HFFc6 (cell line): ENCODE data around the gene FAHD1. TPM values are rescaled to one million over a fixed set of nuclear protein-coding genes. Genes with fewer than 3 reads are reported as not detected.

ENCODE experiments used
- DNase-seq: peaks from one replicate; pipeline ENCODE4 v3.0.0-alpha.2; 2018
- H3K27ac Mint-ChIP-seq: 2 replicates; pipeline ENCODE4 v1.8.0; 2020; ENCODE audit warnings: mild to moderate bottlenecking, mixed read lengths
- H3K27me3 Mint-ChIP-seq: 2 replicates; pipeline ENCODE4 v1.8.0; 2021; ENCODE audit warnings: mild to moderate bottlenecking, moderate library complexity, mixed read lengths; ENCODE audit not compliant: insufficient read depth
- H3K36me3 Mint-ChIP-seq: 2 replicates; pipeline ENCODE4 v1.8.0; 2021; ENCODE audit warnings: low read depth, mixed read lengths
- H3K4me1 Mint-ChIP-seq: 2 replicates; pipeline ENCODE4 v1.8.0; 2020; ENCODE audit warnings: low read depth, mixed read lengths
- H3K4me3 Mint-ChIP-seq: 2 replicates; pipeline ENCODE4 v1.8.0; 2020; ENCODE audit warnings: mild to moderate bottlenecking, moderate library complexity, mixed read lengths
- H3K9me3 Mint-ChIP-seq: 2 replicates; pipeline ENCODE4 v1.8.0; 2020; ENCODE audit warnings: mild to moderate bottlenecking, mixed read lengths
- CTCF ChIP-seq: fragments of 200-600 bp; sonication (generic); IDR thresholded peaks from 2 replicates; pipeline ENCODE4 v1.5.0; 2021; ENCODE audit warnings: antibody characterized with exemption, mild to moderate bottlenecking
- total RNA-seq, 6 experiments: library from RNA; stranded (reverse); fragmentation: NEBNext Ultra II Directional; extraction: Animal tissue kit (Norgen Biotek cat#: 25700); gene quantifications; 2 replicates in 1 of 6; 3 replicates in 5 of 6; pipeline ENCODE4 v1.2.3, GENCODE V29; 2021

FAHD1 gene
- total RNA-seq, 6 experiments from 2014 or later = 29.4 to 40.7 (median 31.2) TPM

DNA sequence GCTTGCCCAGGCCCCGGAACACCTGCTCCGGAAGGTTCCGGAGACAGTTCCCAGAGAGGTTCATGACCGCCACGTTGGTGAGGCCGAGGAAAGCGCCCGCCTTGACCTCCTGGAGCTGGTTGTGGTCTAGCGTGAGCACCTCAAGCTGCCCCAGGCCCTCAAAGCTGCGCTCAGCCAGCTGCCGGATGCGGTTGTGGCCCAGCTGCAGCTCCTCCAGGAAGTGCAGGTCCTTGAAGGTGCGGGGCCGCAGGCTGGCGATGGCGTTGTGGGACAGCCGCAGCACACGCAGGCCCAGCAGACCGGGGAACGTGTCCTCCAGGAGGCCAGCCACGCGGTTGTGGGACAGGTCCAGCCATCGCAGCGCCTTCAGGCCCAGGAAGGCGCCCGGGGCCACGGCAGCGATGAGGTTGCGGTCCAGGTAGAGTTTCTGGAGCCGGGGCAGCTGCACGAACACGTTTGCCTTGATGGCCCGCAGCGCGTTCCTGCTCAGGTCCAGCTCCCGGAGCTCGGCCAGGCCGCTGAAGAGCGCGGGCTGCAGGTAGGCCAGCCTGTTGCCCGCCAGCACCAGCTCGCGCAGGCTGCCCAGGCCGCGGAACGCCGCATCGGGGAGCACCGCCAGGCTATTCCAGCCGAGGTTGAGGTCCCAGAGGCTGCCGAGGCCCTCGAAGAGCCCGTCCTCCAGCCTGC lies 35.6 kb upstream of the FAHD1 start:
- no peak for TF ChIP-seq CTCF
- Mint-ChIP-seq H3K36me3 (peaks cover 4% of the 10 kb centered on the region; the same call in 1 of the 2 replicates), H3K27me3 (peaks cover 2% of the 10 kb centered on the region; the same call in 1 of the 2 replicates), H3K4me3 (no peak overlapping the region), H3K9me3 (no peaks in the 10 kb centered on the region), H3K4me1 (no peaks in the 10 kb centered on the region), H3K27ac (no peak overlapping the region)
- DNase-seq = no peak

DNA sequence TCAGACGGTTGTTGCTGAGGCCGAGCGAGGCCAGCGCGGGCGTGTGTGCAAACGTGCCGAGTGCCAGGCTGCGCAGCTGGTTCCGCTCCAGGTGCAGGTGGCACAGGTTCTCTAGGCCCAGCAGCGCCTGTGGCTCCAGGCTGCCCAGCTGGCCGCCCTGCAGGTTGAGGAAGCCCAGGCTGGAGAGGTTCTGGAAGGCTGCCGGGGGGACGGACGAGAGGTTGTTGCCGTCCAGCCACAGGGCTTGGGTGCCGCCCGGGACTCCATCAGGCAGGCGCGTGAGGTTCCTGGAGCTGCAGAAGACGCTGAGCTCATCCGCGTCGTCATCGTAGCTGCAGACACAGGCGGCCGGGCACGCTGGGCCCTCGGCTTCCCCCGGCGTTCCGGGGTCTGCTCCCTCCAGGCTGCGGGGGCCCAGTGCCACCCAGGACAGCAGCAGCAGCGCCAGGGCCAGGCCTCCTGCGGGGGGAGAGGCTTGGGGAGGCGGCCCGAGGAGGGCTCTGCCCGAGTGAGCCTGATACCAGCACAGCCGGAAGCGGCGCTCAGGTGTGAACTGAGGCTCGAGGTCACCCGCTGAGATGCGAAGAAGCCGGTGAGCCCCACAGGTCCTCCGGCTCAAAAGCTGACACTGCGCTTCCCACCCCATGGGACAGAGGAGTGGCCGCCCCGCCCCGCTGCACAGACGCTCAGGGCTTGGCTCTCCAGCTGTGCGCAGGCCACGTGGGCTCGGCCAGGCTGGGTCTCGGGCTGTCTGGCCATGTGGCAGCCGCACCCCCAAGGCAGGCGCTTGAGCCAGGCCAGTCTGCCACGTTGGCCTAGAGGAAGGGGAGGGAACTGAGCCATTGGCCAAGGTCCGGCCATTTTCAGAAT lies 34.8 kb upstream of the FAHD1 start:
- Mint-ChIP-seq H3K4me3 (no peak overlapping the region), H3K27me3 (peaks cover under 1% of the 10 kb centered on the region; the same call in 1 of the 2 replicates), H3K27ac (no peak overlapping the region), H3K4me1 (no peaks in the 10 kb centered on the region), H3K36me3 (peaks cover 10% of the 10 kb centered on the region; the same call in 1 of the 2 replicates), H3K9me3 (peaks cover 6% of the 10 kb centered on the region)
- no peak for TF ChIP-seq CTCF
- DNase-seq = no peak

DNA sequence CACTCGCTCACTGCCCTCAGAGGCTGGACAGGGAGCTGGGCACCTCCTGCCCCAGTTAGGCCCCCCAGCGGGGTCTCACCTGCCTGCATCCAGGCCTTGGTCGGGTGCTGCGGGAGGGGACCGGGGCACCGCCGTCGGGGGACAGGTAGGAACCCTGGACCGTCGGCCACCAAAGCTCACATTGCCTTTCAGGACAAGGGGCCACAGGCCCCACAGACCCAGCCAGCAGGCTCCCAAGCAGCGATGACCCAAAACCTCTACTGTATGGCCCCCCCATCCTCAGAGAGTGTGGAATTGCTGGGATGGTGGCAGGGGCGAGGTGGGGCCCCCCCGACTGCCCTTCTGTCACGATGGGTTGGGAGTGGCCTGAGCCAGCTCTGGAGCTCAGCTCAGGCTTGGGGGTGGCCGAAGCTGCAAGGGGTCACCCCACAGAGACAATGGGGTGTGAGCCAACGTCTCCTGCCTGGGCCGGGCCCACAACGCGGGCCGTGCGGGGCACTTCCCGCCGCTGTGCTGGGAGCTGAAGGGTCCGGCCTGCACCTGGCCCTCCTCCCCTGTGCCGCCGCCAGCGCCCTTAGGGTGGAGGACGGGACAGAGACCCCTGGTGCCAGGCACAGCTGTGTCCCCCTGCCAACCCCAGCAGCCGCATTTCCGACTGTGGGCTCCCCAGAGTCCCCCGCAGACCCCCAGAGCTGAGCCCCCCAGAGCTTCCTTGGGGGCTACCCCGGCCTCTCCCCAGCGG lies 34.0 kb upstream of the FAHD1 start:
- Mint-ChIP-seq H3K27me3 (no peaks in the 10 kb centered on the region), H3K27ac (no peak overlapping the region), H3K4me1 (no peaks in the 10 kb centered on the region), H3K9me3 (peaks cover 14% of the 10 kb centered on the region), H3K4me3 (no peak overlapping the region), H3K36me3 (peaks cover 13% of the 10 kb centered on the region; the same call in 1 of the 2 replicates)
- DNase-seq = no peak
- TF ChIP-seq CTCF = no peak

GRCh38 chr16:1793578-1794220 lies 33.3 kb upstream of the FAHD1 start, which contains the start of gene IGFALS:
Gene IGFALS, minus strand, starts transcription at chr16:1793705. Its CDS starts 53 bp downstream, at chr16:1793652.
- H3K4me3 Mint-ChIP-seq = no peak within 1 kb of the TSS
- no peak within 1 kb of the TSS for H3K27ac Mint-ChIP-seq
- no peak for DNase-seq
- no peaks in the 10 kb centered on the region for H3K4me1 Mint-ChIP-seq
- H3K36me3 Mint-ChIP-seq = peaks cover 14% of the 10 kb centered on the region
- H3K27me3 Mint-ChIP-seq = no peaks in the 10 kb centered on the region
- TF ChIP-seq CTCF = no peak
- peaks cover 17% of the 10 kb centered on the region for H3K9me3 Mint-ChIP-seq

DNA sequence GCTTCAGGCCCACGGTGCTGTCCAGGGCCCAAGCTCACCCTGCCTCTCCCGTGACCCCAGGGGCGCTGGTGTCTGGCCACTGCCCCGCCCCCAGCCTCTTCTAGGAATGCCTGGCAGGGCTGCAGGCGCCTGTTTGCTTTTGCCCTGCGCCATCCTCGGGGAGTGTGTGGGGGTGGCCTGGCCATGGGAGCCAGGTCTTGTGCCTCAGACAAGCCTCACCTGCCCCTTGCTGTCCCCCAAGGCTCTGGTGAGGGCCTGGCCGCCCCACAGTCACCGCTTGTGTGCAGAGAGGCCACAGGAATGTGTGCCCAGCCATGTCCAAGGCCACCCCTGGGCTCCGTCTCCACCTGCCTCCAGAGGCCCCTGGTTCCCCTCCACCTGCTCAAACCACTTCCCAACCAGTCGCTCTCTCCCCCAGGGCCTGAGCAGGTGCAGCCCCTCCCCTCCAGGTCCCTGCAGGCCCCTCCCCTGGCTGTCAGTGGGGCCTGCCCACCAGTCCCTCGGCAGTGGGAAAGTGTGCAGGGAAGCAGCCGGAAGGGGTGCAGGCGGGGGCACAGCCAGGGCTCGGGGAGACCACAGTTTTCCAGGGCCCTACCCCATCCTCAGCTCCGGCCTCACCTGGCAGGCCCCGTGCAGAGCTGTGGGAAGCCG lies 32.7 kb upstream of the FAHD1 start:
- Mint-ChIP-seq H3K9me3 (peaks cover 23% of the 10 kb centered on the region), H3K36me3 (peaks cover 16% of the 10 kb centered on the region), H3K4me1 (no peaks in the 10 kb centered on the region), H3K27ac (no peak overlapping the region), H3K4me3 (no peak overlapping the region), H3K27me3 (no peaks in the 10 kb centered on the region)
- no peak for DNase-seq
- no peak for TF ChIP-seq CTCF
